ENCODE data around the gene LRRC14B. TPM values are rescaled to one million over a fixed set of nuclear protein-coding genes. Genes with fewer than 3 reads are reported as not detected.
"Not testable (repeated sequence)": the region's sequence is repeated elsewhere in the genome, so short reads cannot be mapped to it uniquely, and the experiment has no call there.

Gene LRRC14B
- total RNA-seq, 2 experiments from 2014 or later: 4.9 to 9.2 TPM

DNA sequence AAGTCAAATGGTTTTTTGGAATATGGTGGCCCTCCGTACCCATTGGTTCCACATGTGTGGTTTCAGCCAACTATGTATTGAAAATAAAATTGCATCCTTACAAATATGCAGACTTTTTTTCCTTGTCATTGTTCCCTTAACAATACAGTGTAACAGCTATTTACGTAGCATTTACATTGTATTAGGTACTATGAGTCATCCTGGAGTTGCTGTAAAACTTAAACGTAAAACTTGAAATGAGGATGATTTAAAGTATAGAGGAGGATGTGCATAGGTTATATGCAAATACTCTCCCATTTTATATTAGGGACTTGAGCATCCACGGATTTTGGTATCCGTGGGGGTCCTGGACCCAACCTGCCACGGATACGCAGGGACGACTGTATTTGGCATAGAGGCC lies 43.2 kb downstream of the LRRC14B start:
- H3K4me3 ChIP-seq (ENCODE audit: low read depth, low read length, poor library complexity, severe bottlenecking): no peak overlapping the region
- ChIA-PET CTCF (ENCODE audit: unreplicated experiment) (no interaction called here), POLR2A (interaction anchor here (0.6 to 0.9 kb wide), 2 partner anchors 9 to 13 kb away, joined by 3 to 7 read pairs; no protein-coding TSS in a partner anchor)
- H3K27ac ChIP-seq (ENCODE audit: low read depth, low read length, poor library complexity, severe bottlenecking): no peak overlapping the region
- H3K4me1 ChIP-seq (ENCODE audit: insufficient read depth, low read length, poor library complexity, severe bottlenecking): no peaks in the 10 kb centered on the region
- no peaks in the 10 kb centered on the region for H3K9me3 ChIP-seq (ENCODE audit: low read length)
- H4K20me1 ChIP-seq (ENCODE audit: insufficient read depth, low read length): no peaks in the 10 kb centered on the region
- H2AFZ ChIP-seq (ENCODE audit: low read length): no peak overlapping the region
- TF ChIP-seq EZH2phosphoT487 (IDR thresholded peaks at IDR 0.05; ENCODE audit: borderline replicate concordance, low read depth, low read length): no peak
- no peak for TF ChIP-seq CTCF (conservative IDR thresholded peaks at IDR 0.05; ENCODE audit: low read length)
- peaks cover 90% of the 10 kb centered on the region for H3K36me3 ChIP-seq (ENCODE audit: insufficient read depth, low read length)
- no peaks in the 10 kb centered on the region for H3K9me2 ChIP-seq (ENCODE audit: insufficient read depth, low read length)
- H3K79me2 ChIP-seq (ENCODE audit: insufficient read depth, low read depth, low read length): no peaks in the 10 kb centered on the region
- no peak overlapping the region for H3K4me2 ChIP-seq (ENCODE audit: low read length)
- no TSS peak for BruUV-seq (replicated peaks)
- intact Hi-C loops (cut with micrococcal nuclease; ENCODE audit: unreplicated experiment): no loop called here
- no peak for DNase-seq (ENCODE audit: low spot score)

DNA sequence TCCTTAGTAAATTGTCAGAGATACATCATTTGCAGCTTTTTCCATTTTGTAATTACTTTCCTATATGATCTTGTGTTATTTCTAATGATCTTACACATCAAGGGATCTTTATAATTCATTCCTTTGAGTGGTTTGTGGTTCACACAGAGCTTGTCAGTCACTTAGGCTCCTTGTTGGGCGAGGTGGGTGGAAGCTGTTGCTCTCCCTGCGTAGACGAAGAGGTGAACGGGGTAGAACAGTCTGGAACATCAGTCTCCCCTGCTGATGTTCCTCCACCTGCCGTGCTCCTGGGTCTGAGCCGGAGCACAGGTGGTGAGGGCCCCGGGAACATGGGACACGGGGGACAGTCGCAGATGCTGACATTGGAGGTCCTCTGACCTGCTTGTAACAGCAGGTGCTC lies 44.2 kb downstream of the LRRC14B start:
- H3K4me2 ChIP-seq (ENCODE audit: low read length); H3K9me3 ChIP-seq (ENCODE audit: low read length); H4K20me1 ChIP-seq (ENCODE audit: insufficient read depth, low read length); POLR2A ChIA-PET; H3K27ac ChIP-seq (ENCODE audit: low read depth, low read length, poor library complexity, severe bottlenecking); H3K79me2 ChIP-seq (ENCODE audit: insufficient read depth, low read depth, low read length); CTCF ChIA-PET (ENCODE audit: unreplicated experiment); BruUV-seq (replicated peaks); H2AFZ ChIP-seq (ENCODE audit: low read length); intact Hi-C loops (cut with micrococcal nuclease; ENCODE audit: unreplicated experiment); DNase-seq (ENCODE audit: low spot score); H3K4me3 ChIP-seq (ENCODE audit: low read depth, low read length, poor library complexity, severe bottlenecking); H3K4me1 ChIP-seq (ENCODE audit: insufficient read depth, low read length, poor library complexity, severe bottlenecking); H3K9me2 ChIP-seq (ENCODE audit: insufficient read depth, low read length): not testable (repeated sequence)
- peaks cover 90% of the 10 kb centered on the region for H3K36me3 ChIP-seq (ENCODE audit: insufficient read depth, low read length)

DNA sequence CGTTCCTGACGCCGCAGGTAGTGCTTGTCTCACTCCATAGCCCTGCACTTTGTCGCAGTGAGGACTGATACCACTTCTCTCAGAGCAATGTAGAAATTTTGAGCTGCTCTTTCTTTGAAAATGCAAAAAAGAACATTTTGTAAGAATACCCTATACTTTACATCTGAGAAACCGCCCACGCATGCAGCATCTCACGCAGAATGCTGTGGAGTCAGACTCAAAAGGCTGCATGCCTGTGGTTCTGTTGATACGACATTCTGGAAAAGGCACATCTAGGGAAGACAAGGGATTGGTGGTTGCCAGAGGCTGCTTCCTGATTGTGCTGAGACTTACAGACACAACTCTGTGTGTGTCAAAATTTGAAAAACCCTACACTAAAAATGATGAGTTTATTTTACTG lies 46.6 kb downstream of the LRRC14B start:
- H3K4me1 ChIP-seq (ENCODE audit: insufficient read depth, low read length, poor library complexity, severe bottlenecking); H3K4me3 ChIP-seq (ENCODE audit: low read depth, low read length, poor library complexity, severe bottlenecking); BruUV-seq (replicated peaks); POLR2A ChIA-PET; H4K20me1 ChIP-seq (ENCODE audit: insufficient read depth, low read length); H2AFZ ChIP-seq (ENCODE audit: low read length); intact Hi-C loops (cut with micrococcal nuclease; ENCODE audit: unreplicated experiment); H3K9me2 ChIP-seq (ENCODE audit: insufficient read depth, low read length); H3K9me3 ChIP-seq (ENCODE audit: low read length); H3K4me2 ChIP-seq (ENCODE audit: low read length); DNase-seq (ENCODE audit: low spot score); CTCF ChIA-PET (ENCODE audit: unreplicated experiment); H3K79me2 ChIP-seq (ENCODE audit: insufficient read depth, low read depth, low read length); H3K27ac ChIP-seq (ENCODE audit: low read depth, low read length, poor library complexity, severe bottlenecking): not testable (repeated sequence)
- H3K36me3 ChIP-seq (ENCODE audit: insufficient read depth, low read length): peaks cover 90% of the 10 kb centered on the region

DNA sequence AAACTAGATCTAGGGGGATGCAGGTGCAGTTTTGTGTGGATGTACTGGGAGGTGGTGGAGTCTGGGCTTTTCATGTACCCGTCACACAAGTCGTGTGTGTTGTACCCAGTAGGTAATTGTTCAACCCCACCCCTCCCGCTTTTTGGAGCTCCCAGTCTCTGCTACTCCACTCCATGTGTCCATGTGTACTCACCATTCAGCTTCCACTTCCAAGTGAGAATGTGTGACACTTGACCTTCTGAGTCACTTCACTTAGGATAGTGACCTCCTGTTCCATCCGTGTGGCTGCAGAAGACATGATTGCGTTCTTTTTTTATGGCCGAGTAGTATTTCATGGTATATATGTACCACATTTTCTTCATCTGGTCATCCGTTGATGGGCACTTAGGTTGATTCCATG lies 49.3 kb downstream of the LRRC14B start:
- CTCF ChIA-PET (ENCODE audit: unreplicated experiment): interaction anchor here (0.6 kb wide), 1 partner anchor 8 kb away, joined by 6 read pairs; no protein-coding TSS in a partner anchor
- POLR2A ChIA-PET; H3K4me1 ChIP-seq (ENCODE audit: insufficient read depth, low read length, poor library complexity, severe bottlenecking); BruUV-seq (replicated peaks); H3K9me2 ChIP-seq (ENCODE audit: insufficient read depth, low read length); DNase-seq (ENCODE audit: low spot score); intact Hi-C loops (cut with micrococcal nuclease; ENCODE audit: unreplicated experiment); H3K27ac ChIP-seq (ENCODE audit: low read depth, low read length, poor library complexity, severe bottlenecking); H4K20me1 ChIP-seq (ENCODE audit: insufficient read depth, low read length); H3K4me2 ChIP-seq (ENCODE audit: low read length); H2AFZ ChIP-seq (ENCODE audit: low read length); H3K4me3 ChIP-seq (ENCODE audit: low read depth, low read length, poor library complexity, severe bottlenecking); H3K79me2 ChIP-seq (ENCODE audit: insufficient read depth, low read depth, low read length); H3K9me3 ChIP-seq (ENCODE audit: low read length): not testable (repeated sequence)
- peaks cover 92% of the 10 kb centered on the region for H3K36me3 ChIP-seq (ENCODE audit: insufficient read depth, low read length)

DNA sequence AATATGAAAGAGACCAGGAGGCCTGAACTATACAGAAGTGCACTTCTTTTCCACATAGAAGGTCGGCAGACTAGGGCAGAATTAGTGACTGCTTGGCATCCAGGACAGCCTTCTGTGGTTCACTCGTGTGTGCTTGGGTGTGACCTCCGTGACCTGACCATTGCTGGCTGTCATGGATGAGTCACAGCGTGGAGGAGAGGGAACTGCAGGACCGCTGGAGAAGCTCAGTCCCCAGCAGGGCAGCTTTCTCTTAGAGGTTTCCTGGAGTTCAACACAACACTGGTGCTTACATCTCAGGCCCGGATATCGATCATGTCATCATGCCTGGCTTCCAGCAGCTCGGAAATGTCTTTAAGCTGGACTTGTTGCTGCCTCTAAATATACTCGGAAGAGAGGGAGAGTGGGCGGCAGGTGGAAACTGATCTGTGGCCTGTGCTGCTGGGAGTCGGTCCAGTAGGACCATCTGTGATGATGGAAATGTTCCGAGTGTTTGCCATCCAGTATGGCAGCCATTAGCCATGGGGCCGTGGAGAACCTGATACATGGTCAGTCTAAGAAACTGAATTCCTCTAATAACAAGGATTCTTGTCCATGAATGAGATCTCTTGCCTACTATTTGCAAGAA lies 49.9 kb downstream of the LRRC14B start:
- peaks cover 93% of the 10 kb centered on the region for H3K36me3 ChIP-seq (ENCODE audit: insufficient read depth, low read length)
- H3K4me2 ChIP-seq (ENCODE audit: low read length); H3K79me2 ChIP-seq (ENCODE audit: insufficient read depth, low read depth, low read length); DNase-seq (ENCODE audit: low spot score); H3K9me3 ChIP-seq (ENCODE audit: low read length); intact Hi-C loops (cut with micrococcal nuclease; ENCODE audit: unreplicated experiment); BruUV-seq (replicated peaks); H4K20me1 ChIP-seq (ENCODE audit: insufficient read depth, low read length); H3K9me2 ChIP-seq (ENCODE audit: insufficient read depth, low read length); H2AFZ ChIP-seq (ENCODE audit: low read length); H3K27ac ChIP-seq (ENCODE audit: low read depth, low read length, poor library complexity, severe bottlenecking); POLR2A ChIA-PET; H3K4me3 ChIP-seq (ENCODE audit: low read depth, low read length, poor library complexity, severe bottlenecking); H3K4me1 ChIP-seq (ENCODE audit: insufficient read depth, low read length, poor library complexity, severe bottlenecking): not testable (repeated sequence)
- CTCF ChIA-PET (ENCODE audit: unreplicated experiment): interaction anchor here (0.6 kb wide), 1 partner anchor 8 kb away, joined by 6 read pairs; no protein-coding TSS in a partner anchor

Data from OCI-LY7 (cell line).